BJ (cell line): Measurements from ENCODE around the gene RNASEH2B. TPM values are rescaled to one million over a fixed set of nuclear protein-coding genes. Genes with fewer than 3 reads are reported as not detected.

Experiments
- CTCF ChIA-PET: fragments of 350-600 bp; formaldehyde crosslinking; extraction: SDS; loops from one replicate; lab custom pipeline; 2021; ENCODE audit warnings: antibody characterized with exemption, inconsistent platforms; lab: Yijun Ruan, JAX
- POLR2A ChIA-PET: fragments of 300-600 bp; sonication (Branson Sonifier 250); formaldehyde crosslinking; extraction: SDS; loops from one replicate; lab custom pipeline; 2021; ENCODE audit warnings: antibody characterized with exemption; lab: Charles Lee
- DNase-seq: peaks from one replicate; pipeline ENCODE4 v3.0.0-alpha.2; 2011; ENCODE audit warnings: low read depth
- H3K27me3 ChIP-seq: 2 replicates; pipeline ENCODE4 v1.6.0; 2011; ENCODE audit warnings: low read length; ENCODE audit not compliant: control insufficient read depth, insufficient read depth
- H3K36me3 ChIP-seq: 2 replicates; pipeline ENCODE4 v1.5.1; 2011; ENCODE audit warnings: low read length; ENCODE audit not compliant: control insufficient read depth, insufficient read depth
- H3K4me3 ChIP-seq: 2 replicates; pipeline ENCODE4 v1.5.1; 2011; ENCODE audit warnings: low read depth, mild to moderate bottlenecking, control low read depth, low read length
- CTCF ChIP-seq: IDR thresholded peaks from 2 replicates; pipeline ENCODE4 v1.5.1; 2011; ENCODE audit warnings: low read depth, mild to moderate bottlenecking, control low read depth, inconsistent platforms, low read length, moderate library complexity; ENCODE audit not compliant: insufficient read depth
- polyA plus RNA-seq: library from polyadenylated mRNA; depleted of rRNA; stranded (reverse); fragments of >200 nt; gene quantifications from 2 replicates; pipeline ENCODE4 v1.2.3, GENCODE V29; 2011

Gene RNASEH2B
- polyA plus RNA-seq, 1 experiment, result 11.3 TPM

GRCh38 chr13:50915565-50915964 is 6.0 kb downstream of the RNASEH2B start:
- H3K36me3 ChIP-seq, result no peaks in the 10 kb centered on the region
- TF ChIP-seq CTCF, result no peak
- ChIA-PET POLR2A (no interaction called here), CTCF (interaction anchor here (1.1 kb wide), 1 partner anchor 830 kb away, joined by 3 read pairs; no protein-coding TSS in a partner anchor)
- H3K27me3 ChIP-seq, result no peaks in the 10 kb centered on the region
- no peak for DNase-seq
- no peak overlapping the region for H3K4me3 ChIP-seq

- Histone ChIP-seq H3K27me3 (no peaks in the 10 kb centered on the region), H3K36me3 (no peaks in the 10 kb centered on the region), H3K4me3 (no peak overlapping the region)
- no peak for TF ChIP-seq CTCF
- ChIA-PET CTCF (no interaction called here), POLR2A (no interaction called here)
- DNase-seq, result no peak
These were observed 7.2 kb downstream of the RNASEH2B start for GRCh38 chr13:50916701-50917184.

- Histone ChIP-seq H3K27me3 (no peaks in the 10 kb centered on the region), H3K36me3 (no peaks in the 10 kb centered on the region), H3K4me3 (no peak overlapping the region)
- ChIA-PET POLR2A (no interaction called here), CTCF (no interaction called here)
- no peak for DNase-seq
- no peak for TF ChIP-seq CTCF
These were observed 8.0 kb downstream of the RNASEH2B start for GRCh38 chr13:50917572-50917971.

GRCh38 chr13:50918567-50918966 is 9.0 kb downstream of the RNASEH2B start:
- Histone ChIP-seq H3K4me3 (no peak overlapping the region), H3K27me3 (no peaks in the 10 kb centered on the region), H3K36me3 (no peaks in the 10 kb centered on the region)
- DNase-seq, result no peak
- ChIA-PET CTCF (no interaction called here), POLR2A (no interaction called here)
- TF ChIP-seq CTCF, result no peak

- Histone ChIP-seq H3K4me3 (no peak overlapping the region), H3K36me3 (no peaks in the 10 kb centered on the region), H3K27me3 (no peaks in the 10 kb centered on the region)
- CTCF ChIA-PET, result no interaction called here
- POLR2A ChIA-PET, result no interaction called here
- no peak for TF ChIP-seq CTCF
- DNase-seq, result no peak
These were observed 9.7 kb downstream of the RNASEH2B start for GRCh38 chr13:50919277-50919676.
